Activated effector memory CD4-positive, alpha-beta T cell treated with anti-CD3 and anti-CD28 coated beads, Interleukin-2, amount 50 U/mL, for 16 hours (primary cell): Measurements from ENCODE around the gene RAB40C.
A peak's percentile ranks its signal among the peaks of the same experiment; 100 is the strongest.

Experiments used
- DNase-seq: peaks from one replicate; pipeline ENCODE4 v3.0.0-alpha.2; 2020

RAB40C gene

DNA sequence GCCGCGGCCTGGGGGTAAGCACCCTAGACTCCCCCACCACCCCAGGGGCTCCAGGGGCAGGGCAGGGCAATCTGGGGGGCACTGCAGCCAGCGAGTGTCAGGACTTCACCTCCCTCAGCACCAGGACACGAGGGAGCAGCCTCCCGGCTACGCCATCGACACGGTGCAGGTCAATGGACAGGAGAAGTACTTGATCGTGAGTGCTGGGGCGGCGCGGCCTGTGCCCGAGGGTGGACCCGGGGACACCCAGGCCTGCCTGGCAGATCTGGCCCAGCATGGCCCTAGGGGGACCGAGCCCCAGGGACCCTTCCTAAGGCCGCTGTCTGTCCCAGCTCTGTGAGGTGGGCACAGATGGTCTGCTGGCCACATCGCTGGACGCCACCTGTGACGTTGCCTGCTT, 82.5 kb downstream of the RAB40C start:
- no peak for DNase-seq

DNA sequence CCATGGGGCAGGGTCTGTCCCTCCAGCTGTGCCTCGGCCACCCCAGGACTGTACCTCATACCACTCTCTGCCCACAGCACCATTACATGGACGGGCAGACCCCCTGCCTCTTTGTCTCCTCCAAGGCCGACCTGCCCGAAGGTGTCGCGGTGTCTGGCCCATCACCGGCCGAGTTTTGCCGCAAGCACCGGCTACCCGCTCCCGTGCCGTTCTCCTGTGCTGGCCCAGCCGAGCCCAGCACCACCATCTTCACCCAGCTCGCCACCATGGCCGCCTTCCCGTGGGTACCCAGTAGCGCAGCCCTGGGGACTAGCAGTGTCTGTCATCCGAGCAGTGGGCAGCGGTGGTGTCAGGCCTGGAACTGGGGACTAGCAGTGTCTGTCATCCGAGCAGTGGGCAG, 83.0 kb downstream of the RAB40C start:
- DNase-seq = no peak

DNA sequence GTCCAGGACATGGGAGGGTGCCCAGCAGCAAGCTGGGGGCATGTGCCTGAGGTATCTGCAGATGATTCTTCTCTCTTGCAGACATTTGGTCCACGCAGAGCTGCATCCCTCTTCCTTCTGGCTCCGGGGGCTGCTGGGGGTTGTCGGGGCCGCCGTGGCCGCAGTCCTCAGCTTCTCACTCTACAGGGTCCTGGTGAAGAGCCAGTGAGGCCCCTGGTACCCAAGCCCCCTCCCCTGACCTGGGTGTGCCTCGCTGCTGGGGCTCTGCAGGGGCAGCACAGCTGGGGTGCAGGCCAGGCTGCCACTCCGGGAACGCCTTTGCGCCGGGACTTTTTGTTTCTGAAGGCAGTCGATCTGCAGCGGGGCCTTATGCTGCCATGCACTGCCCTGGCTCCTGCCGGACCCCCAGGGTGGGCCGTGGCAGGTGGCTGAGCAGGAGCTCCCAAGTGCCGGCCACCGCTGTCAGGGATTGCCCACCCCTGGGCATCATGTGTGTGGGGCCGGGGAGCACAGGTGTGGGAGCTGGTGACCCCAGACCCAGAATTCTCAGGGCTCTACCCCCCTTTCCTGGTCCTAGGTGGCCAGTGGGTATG, 83.6 kb downstream of the RAB40C start:
- no peak for DNase-seq

DNA sequence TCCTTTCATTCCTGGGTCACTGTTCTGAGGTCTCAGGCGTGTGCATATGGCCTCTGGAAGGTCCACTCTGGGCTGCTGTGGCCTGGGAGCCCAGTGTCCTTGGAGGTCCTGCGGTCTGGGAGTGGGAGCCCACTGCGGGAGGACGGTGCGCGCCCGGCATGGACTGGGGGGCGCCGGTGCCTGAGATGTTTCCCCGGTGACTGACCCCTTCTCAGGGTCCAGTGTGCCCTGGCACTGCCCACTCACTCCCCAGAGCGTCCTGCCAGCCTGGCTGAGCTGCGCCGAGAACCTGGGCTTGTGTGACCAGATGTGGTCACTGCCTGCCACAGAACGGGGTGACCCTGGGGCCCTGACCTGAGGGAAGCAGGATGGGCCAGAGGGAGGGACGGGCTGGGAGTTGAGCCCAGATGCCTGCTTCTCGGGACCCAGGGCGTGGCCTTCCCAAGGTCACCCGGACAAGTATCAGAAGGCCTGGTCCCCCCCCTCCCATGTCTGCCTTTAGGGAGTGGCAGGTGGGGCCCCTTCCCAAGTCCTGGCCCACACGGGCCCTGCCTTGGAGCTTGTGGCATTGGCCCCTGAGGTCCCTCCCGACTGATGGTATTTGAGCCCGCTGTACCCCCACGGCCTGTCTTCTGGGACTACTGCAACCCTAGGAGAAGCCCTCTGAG, 84.5 kb downstream of the RAB40C start:
- no peak for DNase-seq

DNA sequence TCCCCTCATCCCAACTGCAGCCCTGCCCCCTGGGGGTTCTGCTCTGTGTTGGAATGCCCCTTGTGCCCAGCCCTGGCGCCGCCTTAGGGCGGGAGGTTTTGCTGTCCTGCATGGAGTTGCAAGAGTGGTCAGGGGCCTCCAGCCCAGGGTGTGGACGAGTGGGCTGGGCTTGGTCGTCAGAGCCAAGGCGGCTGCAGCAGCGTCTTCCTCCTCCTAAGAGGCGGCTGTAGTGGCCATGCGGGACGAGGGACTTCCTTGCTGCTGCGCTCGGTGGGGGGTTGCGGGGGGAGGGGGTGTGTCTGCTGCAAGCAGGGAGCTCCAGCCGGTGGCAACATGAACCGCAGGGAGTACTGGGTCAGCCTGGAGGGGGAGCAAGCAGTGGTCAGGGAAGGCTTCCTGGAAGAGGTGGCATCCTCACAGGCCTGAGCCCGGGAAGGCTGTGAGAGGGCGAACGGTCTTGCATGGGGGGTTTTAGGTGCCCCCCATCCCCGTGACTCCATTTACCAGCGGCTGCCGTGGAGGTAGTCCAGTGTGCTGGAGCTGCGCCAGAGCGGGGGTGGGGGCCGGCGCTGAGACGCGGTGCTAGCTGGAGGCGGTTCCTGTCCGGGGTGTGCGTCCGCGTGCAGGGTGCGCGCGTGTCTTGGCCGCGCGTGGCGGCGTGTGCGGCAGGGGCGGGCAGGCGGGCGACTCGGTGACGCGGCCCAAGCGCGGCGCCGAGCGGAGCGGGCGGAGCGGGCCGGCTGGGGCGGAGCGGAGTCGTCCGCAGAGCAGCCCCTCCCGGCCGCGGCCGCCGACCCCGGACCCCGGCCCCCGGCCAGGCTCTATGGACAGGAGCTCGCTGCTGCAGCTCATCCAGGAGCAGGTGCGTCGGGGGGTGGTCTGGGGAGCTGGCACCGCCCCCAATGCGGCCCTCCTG, 85.4 kb downstream of the RAB40C start, which contains the start of gene RHBDL1:
TSS of gene RHBDL1 (plus strand) at position 704 of the 916 bp plus-strand sequence. CDS start at position 824, 120 bp downstream.
- DNase-seq = no peak

DNA sequence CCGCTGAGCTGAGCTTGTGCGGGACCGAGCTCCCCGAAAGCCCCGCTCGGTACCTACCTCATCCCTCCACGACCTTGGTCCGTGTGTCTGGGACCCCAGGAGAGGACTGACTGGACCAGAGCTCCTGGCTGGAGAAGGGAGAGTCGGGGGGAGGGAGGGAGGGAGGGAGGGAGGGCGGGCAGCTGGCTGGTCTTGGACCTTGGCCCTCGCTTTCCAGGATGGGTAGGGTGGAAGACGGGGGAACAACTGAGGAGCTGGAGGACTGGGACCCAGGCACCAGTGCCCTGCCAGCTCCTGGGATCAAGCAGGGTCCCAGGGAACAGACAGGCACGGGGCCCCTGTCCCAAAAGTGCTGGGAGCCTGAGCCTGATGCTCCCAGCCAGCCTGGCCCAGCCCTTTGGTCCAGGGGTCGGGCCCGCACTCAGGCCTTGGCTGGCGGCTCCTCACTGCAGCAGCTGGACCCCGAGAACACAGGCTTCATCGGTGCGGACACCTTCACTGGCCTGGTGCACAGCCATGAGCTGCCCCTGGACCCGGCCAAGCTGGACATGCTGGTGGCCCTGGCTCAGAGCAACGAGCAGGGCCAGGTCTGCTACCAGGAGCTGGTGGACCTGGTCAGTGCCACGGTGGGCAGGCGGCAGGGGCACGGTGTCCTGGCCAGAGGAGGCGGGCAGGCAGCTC, 86.2 kb downstream of the RAB40C start:
- no peak for DNase-seq

DNA sequence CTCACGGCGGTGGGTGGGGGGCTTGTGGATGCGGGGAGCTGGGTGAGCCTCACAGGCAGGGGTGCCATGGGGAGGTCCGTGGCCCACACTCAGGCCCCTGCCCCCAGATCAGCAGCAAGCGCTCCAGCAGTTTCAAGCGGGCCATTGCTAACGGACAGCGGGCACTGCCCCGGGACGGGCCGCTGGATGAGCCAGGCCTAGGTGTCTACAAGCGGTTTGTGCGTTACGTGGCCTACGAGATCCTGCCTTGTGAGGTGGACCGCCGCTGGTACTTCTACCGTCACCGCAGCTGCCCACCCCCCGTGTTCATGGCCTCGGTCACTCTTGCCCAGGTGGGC, 86.7 kb downstream of the RAB40C start:
- DNase-seq = no peak

DNA sequence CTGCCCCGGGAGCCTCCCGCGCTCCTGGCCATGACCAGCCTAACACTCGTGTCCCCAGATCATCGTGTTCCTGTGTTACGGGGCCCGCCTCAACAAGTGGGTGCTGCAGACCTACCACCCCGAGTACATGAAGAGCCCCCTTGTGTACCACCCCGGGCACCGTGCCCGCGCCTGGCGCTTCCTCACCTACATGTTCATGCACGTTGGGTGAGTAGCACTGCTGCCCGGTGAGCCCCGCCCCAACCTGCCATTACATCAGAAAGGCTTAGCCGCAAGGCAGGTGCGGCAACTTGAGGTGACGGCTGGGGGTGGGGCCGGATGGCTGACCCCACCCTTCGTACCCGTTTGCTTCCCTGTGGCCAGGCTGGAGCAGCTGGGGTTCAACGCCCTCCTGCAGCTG, 87.0 kb downstream of the RAB40C start:
- DNase-seq = peak; percentile 76

DNA sequence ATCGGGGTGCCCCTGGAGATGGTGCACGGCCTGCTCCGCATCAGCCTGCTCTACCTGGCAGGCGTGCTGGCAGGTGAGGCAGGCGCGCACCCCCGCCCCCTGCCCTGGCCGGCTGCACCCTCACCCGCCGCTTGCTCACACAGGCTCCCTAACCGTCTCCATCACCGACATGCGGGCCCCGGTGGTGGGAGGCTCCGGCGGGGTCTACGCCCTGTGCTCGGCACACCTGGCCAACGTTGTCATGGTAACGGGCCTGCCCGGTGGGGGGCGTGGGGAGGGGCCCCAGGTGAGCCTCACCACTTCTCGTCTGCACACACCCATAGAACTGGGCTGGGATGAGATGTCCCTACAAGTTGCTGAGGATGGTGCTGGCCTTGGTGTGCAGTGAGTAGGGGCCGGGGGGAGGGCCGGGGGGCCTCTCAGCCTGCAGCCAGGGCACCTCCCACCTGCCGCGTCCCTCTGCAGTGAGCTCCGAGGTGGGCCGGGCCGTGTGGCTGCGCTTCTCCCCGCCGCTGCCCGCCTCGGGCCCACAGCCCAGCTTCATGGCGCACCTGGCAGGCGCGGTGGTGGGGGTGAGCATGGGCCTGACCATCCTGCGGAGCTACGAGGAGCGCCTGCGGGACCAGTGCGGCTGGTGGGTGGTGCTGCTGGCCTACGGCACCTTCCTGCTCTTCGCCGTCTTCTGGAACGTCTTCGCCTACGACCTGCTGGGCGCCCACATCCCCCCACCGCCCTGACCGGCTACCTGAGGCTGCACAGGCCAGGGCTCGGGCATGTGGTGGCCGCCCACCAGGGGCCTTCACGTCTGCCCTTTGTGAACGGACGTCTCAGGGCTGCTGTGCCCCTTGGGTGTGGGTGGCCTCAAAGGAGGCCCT, 87.7 kb downstream of the RAB40C start:
- no peak for DNase-seq

DNA sequence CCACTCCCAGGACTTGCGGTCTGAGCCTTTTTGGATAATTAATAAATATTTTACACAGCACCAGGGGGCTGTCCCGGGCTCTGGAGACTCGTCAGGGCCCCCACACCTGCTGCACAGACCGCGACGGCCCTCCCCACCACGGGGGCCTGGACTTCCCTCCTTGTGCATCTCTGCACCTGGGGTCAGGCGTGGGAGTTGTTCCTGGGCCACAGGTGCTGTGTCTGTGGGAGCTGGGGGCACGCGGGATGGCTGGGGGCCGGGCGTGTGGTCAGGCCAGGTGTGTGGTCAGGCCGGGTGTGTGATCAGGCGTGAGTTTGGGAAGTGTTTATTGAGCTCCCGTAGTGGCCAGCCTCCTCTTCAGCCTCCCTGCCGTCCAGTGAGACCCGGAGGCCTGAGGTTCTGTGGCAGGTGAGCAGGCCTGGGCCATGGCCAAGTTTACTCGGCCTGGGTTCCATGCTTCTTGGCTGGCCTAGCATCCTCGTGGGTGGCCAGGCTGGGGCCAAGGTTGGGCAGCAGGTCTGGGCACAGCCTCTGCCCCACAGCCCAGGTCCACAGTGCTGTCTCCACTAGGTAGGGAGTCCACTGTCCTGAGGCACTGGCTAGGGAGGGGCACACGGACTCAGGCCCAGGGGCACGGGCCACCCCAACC, 88.5 kb downstream of the RAB40C start:
- no peak for DNase-seq
